SU-DHL-6 (cell line): ENCODE results near the gene C1orf35.

ENCODE experiments used
- EZH2phosphoT487 ChIP-seq: fragments of 200-600 bp; sonication (generic), shearing (Covaris generic); conservative IDR thresholded peaks from 2 replicates; pipeline ENCODE4 v1.6.1; 2018; ENCODE audit warnings: mild to moderate bottlenecking, antibody characterized with exemption, low read length, moderate library complexity, mixed read lengths
- TF ChIP-seq, protein P1 (sequence below): fragments of 200-600 bp; sonication (generic); IDR thresholded peaks from one replicate; pipeline ENCODE4 v1.5.1; 2017; ENCODE audit warnings: antibody characterized with exemption, mild to moderate bottlenecking, low read length, moderate library complexity; ENCODE audit not compliant: insufficient read depth, poor library complexity, severe bottlenecking

DNA sequence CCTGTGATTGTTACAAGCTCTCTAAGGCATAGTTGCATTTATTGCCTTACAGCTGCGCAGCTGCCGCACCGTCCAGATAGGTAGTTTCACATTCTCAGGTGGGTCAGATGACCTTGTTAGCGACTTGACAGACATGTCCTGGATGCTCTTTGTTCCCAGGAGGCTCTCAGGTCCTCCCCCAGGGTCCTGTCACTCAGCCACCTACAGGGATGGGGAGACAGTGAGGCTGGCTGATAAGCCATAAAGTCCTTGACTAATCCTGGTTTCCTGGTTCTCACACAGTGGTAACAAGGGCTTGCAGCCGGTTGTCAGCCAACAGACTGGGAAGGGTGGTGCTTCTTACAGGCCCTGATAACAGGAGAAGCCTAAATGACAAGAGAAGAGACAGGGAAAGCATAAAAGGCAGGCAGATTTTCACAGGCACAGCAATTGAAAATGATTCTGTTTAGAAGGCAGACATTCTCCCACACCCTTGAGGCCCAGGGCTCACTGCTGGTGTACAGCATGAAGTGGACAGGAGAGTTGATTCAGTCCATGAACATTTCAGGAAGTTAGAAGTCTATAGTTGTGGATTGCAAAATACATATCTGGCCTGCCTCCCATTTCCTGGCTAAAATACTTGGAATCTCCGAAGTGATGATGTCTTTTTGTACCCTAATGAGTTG is 17.7 kb downstream of the C1orf35 start:
- TF ChIP-seq, protein P1, sequence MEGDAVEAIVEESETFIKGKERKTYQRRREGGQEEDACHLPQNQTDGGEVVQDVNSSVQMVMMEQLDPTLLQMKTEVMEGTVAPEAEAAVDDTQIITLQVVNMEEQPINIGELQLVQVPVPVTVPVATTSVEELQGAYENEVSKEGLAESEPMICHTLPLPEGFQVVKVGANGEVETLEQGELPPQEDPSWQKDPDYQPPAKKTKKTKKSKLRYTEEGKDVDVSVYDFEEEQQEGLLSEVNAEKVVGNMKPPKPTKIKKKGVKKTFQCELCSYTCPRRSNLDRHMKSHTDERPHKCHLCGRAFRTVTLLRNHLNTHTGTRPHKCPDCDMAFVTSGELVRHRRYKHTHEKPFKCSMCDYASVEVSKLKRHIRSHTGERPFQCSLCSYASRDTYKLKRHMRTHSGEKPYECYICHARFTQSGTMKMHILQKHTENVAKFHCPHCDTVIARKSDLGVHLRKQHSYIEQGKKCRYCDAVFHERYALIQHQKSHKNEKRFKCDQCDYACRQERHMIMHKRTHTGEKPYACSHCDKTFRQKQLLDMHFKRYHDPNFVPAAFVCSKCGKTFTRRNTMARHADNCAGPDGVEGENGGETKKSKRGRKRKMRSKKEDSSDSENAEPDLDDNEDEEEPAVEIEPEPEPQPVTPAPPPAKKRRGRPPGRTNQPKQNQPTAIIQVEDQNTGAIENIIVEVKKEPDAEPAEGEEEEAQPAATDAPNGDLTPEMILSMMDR = no peak
- no peak for TF ChIP-seq EZH2phosphoT487
